WTC11 (cell line): ENCODE data around the gene GDPD3. TPM values are rescaled to one million over a fixed set of nuclear protein-coding genes. Genes with fewer than 3 reads are reported as not detected.

ENCODE experiments used
- ATAC-seq: fragments of 200-7000 bp; cut with Tn5 transposase; 2 replicates; pipeline ENCODE4 v1.10.0; 2021; ENCODE audit warnings: mild to moderate bottlenecking, moderate library complexity
- CTCF ChIA-PET: fragments of 300-600 bp; sonication (Branson Sonifier 250); formaldehyde crosslinking; loops from one replicate; lab custom pipeline; 2021; ENCODE audit warnings: antibody characterized with exemption; lab: Charles Lee
- POLR2A ChIA-PET: fragments of 350-600 bp; sonication (Branson Sonifier 250); formaldehyde crosslinking; loops from one replicate; lab custom pipeline; 2021; ENCODE audit warnings: antibody characterized with exemption; lab: Charles Lee
- DNase-seq: peaks from one replicate; pipeline ENCODE4 v3.0.0; 2021; ENCODE audit warnings: low spot score
- H3K27ac Mint-ChIP-seq: 2 replicates; pipeline ENCODE4 v1.8.0; 2021; ENCODE audit warnings: mixed read lengths
- H3K27me3 Mint-ChIP-seq: 2 replicates; pipeline ENCODE4 v1.8.0; 2021; ENCODE audit warnings: low read depth, mild to moderate bottlenecking, moderate library complexity, mixed read lengths
- H3K36me3 Mint-ChIP-seq: 2 replicates; pipeline ENCODE4 v1.8.0; 2021; ENCODE audit warnings: mixed read lengths
- H3K4me1 Mint-ChIP-seq: 2 replicates; pipeline ENCODE4 v1.8.0; 2022; ENCODE audit warnings: mixed read lengths
- H3K4me3 Mint-ChIP-seq: 2 replicates; pipeline ENCODE4 v1.8.0; 2021; ENCODE audit warnings: mild to moderate bottlenecking, moderate library complexity, mixed read lengths
- H3K9me3 Mint-ChIP-seq: 2 replicates; pipeline ENCODE4 v1.8.0; 2021; ENCODE audit warnings: mixed read lengths
- HMGA2 ChIP-seq: fragments of 250-450 bp; sonication (Bioruptor Pico); IDR thresholded peaks from 2 replicates; pipeline ENCODE4 v1.4.0; 2021; ENCODE audit warnings: mild to moderate bottlenecking, moderate library complexity
- ZNF263 ChIP-seq: sonication (generic); formaldehyde crosslinking; IDR thresholded peaks from 2 replicates; pipeline ENCODE4 v1.8.1; 2022; ENCODE audit warnings: low read depth, mild to moderate bottlenecking, moderate library complexity, missing genetic modification reagents
- total RNA-seq: library from RNA; stranded (reverse); gene quantifications from 3 replicates; pipeline ENCODE4 v1.2.3, GENCODE V29; 2021
- TF ChIP-seq, protein P1 (sequence below): fragments of 250-450 bp; sonication (Bioruptor Pico); IDR thresholded peaks from 2 replicates; pipeline ENCODE4 v1.9.0; 2021; ENCODE audit warnings: mild to moderate bottlenecking
- TF ChIP-seq, protein P2 (sequence below): sonication (generic); formaldehyde crosslinking; IDR thresholded peaks from 2 replicates; pipeline ENCODE4 v1.8.0; 2022; ENCODE audit warnings: mild to moderate bottlenecking, missing genetic modification reagents
- TF ChIP-seq, protein P3 (sequence below): sonication (generic); formaldehyde crosslinking; IDR thresholded peaks from 2 replicates; pipeline ENCODE4 v1.8.1; 2023; ENCODE audit warnings: mild to moderate bottlenecking, missing genetic modification reagents
- TF ChIP-seq, protein P4 (sequence below): sonication (generic); formaldehyde crosslinking; IDR thresholded peaks from 2 replicates; pipeline ENCODE4 v1.8.1; 2022; ENCODE audit warnings: mild to moderate bottlenecking, missing genetic modification reagents, moderate library complexity, borderline replicate concordance
- TF ChIP-seq, protein P5 (sequence below): sonication (generic); formaldehyde crosslinking; IDR thresholded peaks from 2 replicates; pipeline ENCODE4 v1.8.1; 2023; ENCODE audit warnings: mild to moderate bottlenecking, missing genetic modification reagents, moderate library complexity
- TF ChIP-seq, protein P6 (sequence below): sonication (generic); formaldehyde crosslinking; IDR thresholded peaks from 2 replicates; pipeline ENCODE4 v1.8.1; 2022; ENCODE audit warnings: missing genetic modification reagents, borderline replicate concordance
- TF ChIP-seq, protein P7 (sequence below): sonication (generic); formaldehyde crosslinking; IDR thresholded peaks from 2 replicates; pipeline ENCODE4 v1.8.0; 2023; ENCODE audit warnings: missing genetic modification reagents, mild to moderate bottlenecking, borderline replicate concordance
- TF ChIP-seq, protein P8 (sequence below): fragments of 250-450 bp; sonication (Bioruptor Pico); IDR thresholded peaks from 2 replicates; pipeline ENCODE4 v1.8.0; 2021; ENCODE audit warnings: mild to moderate bottlenecking

Gene GDPD3
- total RNA-seq, 1 experiment from 2014 or later = 2.5 TPM

DNA sequence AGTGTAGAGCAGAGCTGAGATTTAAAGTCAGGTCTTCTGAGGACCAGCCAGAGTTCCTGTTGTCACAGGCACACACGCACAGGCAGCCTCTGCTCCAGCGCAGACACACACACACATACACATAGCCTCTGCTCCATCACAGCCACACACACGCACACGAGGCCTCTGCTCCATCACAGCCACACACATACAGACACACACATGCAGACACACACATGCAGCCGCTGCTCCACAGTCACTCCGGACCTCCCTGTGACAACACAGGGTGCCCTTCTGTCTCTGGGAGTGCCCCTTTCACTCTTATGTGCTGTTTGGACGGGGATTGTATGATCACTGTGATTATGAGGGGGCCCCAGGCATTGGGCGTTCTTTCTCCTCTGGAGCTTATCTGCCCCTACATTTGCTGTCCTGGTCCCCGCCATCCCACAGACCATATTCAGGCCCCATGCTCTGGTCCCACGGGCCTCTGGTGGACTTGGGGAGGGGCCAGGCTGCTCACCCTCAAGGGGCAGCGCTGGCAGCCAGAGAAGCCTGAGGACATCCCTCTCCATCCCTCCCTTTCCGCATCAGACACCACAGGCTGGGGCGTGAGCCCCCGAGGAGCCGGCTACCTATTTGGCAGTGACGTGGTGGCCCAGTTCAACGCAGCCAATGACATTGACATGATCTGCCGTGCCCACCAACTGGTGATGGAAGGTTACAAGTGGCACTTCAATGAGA lies 29.1 kb downstream of the GDPD3 start:
- Mint-ChIP-seq H3K4me3 (no peak overlapping the region), H3K27ac (no peak overlapping the region), H3K27me3 (no peaks in the 10 kb centered on the region), H3K36me3 (peaks cover 49% of the 10 kb centered on the region), H3K9me3 (peaks cover 4% of the 10 kb centered on the region; the same call in 1 of the 2 replicates), H3K4me1 (peaks cover 2% of the 10 kb centered on the region; the same call in 1 of the 2 replicates)
- ChIA-PET POLR2A (no interaction called here), CTCF (interaction anchor here (0.8 to 1.4 kb wide), 2 partner anchors 28 to 47 kb away, joined by 4 to 6 read pairs; no protein-coding TSS in a partner anchor)
- ATAC-seq = no peak
- DNase-seq = no peak
- TF ChIP-seq, protein P1, sequence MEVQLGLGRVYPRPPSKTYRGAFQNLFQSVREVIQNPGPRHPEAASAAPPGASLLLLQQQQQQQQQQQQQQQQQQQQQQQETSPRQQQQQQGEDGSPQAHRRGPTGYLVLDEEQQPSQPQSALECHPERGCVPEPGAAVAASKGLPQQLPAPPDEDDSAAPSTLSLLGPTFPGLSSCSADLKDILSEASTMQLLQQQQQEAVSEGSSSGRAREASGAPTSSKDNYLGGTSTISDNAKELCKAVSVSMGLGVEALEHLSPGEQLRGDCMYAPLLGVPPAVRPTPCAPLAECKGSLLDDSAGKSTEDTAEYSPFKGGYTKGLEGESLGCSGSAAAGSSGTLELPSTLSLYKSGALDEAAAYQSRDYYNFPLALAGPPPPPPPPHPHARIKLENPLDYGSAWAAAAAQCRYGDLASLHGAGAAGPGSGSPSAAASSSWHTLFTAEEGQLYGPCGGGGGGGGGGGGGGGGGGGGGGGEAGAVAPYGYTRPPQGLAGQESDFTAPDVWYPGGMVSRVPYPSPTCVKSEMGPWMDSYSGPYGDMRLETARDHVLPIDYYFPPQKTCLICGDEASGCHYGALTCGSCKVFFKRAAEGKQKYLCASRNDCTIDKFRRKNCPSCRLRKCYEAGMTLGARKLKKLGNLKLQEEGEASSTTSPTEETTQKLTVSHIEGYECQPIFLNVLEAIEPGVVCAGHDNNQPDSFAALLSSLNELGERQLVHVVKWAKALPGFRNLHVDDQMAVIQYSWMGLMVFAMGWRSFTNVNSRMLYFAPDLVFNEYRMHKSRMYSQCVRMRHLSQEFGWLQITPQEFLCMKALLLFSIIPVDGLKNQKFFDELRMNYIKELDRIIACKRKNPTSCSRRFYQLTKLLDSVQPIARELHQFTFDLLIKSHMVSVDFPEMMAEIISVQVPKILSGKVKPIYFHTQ (CRISPR knock-in tag) = no peak
- TF ChIP-seq, protein P2, sequence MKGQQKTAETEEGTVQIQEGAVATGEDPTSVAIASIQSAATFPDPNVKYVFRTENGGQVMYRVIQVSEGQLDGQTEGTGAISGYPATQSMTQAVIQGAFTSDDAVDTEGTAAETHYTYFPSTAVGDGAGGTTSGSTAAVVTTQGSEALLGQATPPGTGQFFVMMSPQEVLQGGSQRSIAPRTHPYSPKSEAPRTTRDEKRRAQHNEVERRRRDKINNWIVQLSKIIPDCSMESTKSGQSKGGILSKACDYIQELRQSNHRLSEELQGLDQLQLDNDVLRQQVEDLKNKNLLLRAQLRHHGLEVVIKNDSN (CRISPR knock-in tag) = no peak
- TF ChIP-seq ZNF263 (CRISPR knock-in tag) (no peak), HMGA2 (CRISPR knock-in tag) (no peak)
- TF ChIP-seq, protein P3, sequence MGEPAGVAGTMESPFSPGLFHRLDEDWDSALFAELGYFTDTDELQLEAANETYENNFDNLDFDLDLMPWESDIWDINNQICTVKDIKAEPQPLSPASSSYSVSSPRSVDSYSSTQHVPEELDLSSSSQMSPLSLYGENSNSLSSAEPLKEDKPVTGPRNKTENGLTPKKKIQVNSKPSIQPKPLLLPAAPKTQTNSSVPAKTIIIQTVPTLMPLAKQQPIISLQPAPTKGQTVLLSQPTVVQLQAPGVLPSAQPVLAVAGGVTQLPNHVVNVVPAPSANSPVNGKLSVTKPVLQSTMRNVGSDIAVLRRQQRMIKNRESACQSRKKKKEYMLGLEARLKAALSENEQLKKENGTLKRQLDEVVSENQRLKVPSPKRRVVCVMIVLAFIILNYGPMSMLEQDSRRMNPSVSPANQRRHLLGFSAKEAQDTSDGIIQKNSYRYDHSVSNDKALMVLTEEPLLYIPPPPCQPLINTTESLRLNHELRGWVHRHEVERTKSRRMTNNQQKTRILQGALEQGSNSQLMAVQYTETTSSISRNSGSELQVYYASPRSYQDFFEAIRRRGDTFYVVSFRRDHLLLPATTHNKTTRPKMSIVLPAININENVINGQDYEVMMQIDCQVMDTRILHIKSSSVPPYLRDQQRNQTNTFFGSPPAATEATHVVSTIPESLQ (CRISPR knock-in tag) = no peak
- TF ChIP-seq, protein P4, sequence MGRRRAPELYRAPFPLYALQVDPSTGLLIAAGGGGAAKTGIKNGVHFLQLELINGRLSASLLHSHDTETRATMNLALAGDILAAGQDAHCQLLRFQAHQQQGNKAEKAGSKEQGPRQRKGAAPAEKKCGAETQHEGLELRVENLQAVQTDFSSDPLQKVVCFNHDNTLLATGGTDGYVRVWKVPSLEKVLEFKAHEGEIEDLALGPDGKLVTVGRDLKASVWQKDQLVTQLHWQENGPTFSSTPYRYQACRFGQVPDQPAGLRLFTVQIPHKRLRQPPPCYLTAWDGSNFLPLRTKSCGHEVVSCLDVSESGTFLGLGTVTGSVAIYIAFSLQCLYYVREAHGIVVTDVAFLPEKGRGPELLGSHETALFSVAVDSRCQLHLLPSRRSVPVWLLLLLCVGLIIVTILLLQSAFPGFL (CRISPR knock-in tag) = no peak
- TF ChIP-seq, protein P5, sequence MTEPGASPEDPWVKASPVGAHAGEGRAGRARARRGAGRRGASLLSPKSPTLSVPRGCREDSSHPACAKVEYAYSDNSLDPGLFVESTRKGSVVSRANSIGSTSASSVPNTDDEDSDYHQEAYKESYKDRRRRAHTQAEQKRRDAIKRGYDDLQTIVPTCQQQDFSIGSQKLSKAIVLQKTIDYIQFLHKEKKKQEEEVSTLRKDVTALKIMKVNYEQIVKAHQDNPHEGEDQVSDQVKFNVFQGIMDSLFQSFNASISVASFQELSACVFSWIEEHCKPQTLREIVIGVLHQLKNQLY = no peak
- TF ChIP-seq, protein P6, sequence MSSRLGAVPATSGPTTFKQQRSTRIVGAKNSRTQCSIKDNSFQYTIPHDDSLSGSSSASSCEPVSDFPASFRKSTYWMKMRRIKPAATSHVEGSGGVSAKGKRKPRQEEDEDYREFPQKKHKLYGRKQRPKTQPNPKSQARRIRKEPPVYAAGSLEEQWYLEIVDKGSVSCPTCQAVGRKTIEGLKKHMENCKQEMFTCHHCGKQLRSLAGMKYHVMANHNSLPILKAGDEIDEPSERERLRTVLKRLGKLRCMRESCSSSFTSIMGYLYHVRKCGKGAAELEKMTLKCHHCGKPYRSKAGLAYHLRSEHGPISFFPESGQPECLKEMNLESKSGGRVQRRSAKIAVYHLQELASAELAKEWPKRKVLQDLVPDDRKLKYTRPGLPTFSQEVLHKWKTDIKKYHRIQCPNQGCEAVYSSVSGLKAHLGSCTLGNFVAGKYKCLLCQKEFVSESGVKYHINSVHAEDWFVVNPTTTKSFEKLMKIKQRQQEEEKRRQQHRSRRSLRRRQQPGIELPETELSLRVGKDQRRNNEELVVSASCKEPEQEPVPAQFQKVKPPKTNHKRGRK (CRISPR knock-in tag) = no peak
- TF ChIP-seq, protein P7, sequence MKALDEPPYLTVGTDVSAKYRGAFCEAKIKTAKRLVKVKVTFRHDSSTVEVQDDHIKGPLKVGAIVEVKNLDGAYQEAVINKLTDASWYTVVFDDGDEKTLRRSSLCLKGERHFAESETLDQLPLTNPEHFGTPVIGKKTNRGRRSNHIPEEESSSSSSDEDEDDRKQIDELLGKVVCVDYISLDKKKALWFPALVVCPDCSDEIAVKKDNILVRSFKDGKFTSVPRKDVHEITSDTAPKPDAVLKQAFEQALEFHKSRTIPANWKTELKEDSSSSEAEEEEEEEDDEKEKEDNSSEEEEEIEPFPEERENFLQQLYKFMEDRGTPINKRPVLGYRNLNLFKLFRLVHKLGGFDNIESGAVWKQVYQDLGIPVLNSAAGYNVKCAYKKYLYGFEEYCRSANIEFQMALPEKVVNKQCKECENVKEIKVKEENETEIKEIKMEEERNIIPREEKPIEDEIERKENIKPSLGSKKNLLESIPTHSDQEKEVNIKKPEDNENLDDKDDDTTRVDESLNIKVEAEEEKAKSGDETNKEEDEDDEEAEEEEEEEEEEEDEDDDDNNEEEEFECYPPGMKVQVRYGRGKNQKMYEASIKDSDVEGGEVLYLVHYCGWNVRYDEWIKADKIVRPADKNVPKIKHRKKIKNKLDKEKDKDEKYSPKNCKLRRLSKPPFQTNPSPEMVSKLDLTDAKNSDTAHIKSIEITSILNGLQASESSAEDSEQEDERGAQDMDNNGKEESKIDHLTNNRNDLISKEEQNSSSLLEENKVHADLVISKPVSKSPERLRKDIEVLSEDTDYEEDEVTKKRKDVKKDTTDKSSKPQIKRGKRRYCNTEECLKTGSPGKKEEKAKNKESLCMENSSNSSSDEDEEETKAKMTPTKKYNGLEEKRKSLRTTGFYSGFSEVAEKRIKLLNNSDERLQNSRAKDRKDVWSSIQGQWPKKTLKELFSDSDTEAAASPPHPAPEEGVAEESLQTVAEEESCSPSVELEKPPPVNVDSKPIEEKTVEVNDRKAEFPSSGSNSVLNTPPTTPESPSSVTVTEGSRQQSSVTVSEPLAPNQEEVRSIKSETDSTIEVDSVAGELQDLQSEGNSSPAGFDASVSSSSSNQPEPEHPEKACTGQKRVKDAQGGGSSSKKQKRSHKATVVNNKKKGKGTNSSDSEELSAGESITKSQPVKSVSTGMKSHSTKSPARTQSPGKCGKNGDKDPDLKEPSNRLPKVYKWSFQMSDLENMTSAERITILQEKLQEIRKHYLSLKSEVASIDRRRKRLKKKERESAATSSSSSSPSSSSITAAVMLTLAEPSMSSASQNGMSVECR = no peak
- TF ChIP-seq, protein P8, sequence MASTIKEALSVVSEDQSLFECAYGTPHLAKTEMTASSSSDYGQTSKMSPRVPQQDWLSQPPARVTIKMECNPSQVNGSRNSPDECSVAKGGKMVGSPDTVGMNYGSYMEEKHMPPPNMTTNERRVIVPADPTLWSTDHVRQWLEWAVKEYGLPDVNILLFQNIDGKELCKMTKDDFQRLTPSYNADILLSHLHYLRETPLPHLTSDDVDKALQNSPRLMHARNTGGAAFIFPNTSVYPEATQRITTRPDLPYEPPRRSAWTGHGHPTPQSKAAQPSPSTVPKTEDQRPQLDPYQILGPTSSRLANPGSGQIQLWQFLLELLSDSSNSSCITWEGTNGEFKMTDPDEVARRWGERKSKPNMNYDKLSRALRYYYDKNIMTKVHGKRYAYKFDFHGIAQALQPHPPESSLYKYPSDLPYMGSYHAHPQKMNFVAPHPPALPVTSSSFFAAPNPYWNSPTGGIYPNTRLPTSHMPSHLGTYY (CRISPR knock-in tag) = no peak
